HG03039 (cell line): Measurements from ENCODE around the gene C2orf72.
"Not testable (repeated sequence)": the region's sequence is repeated elsewhere in the genome, so short reads cannot be mapped to it uniquely, and the experiment has no call there.

Experiments
- ATAC-seq: cut with Tn5 transposase; IDR thresholded peaks from one replicate; pipeline ENCODE4 v1.9.1; 2021; ENCODE audit warnings: mild to moderate bottlenecking, moderate library complexity; ENCODE audit not compliant: unreplicated experiment

C2orf72 gene

GRCh38 chr2:231037202-231037730, at the start of gene C2orf72:
C2orf72 (plus strand) TSS chr2:231037523; CDS start chr2:231037566, 43 bp downstream.
- no peak for ATAC-seq

- no peak for ATAC-seq
Measured at GRCh38 chr2:230989731-230990130, 47.6 kb upstream of the C2orf72 start.

GRCh38 chr2:230990131-230990898, 47.0 kb upstream of the C2orf72 start:
- ATAC-seq, result no peak

GRCh38 chr2:230990899-230991150, 46.5 kb upstream of the C2orf72 start:
- no peak for ATAC-seq

GRCh38 chr2:230991598-230991997, 45.7 kb upstream of the C2orf72 start:
- ATAC-seq, result no peak

GRCh38 chr2:230995821-230996220, 41.5 kb upstream of the C2orf72 start, which contains the start of gene SPATA3:
SPATA3 (plus strand) TSS chr2:230996121; CDS start chr2:230996234, 113 bp downstream.
- no peak for ATAC-seq

- ATAC-seq, result no peak
Measured at GRCh38 chr2:230996661-230997060, 40.7 kb upstream of the C2orf72 start.

GRCh38 chr2:230998882-230999281, 38.4 kb upstream of the C2orf72 start:
- ATAC-seq, result no peak

GRCh38 chr2:230999477-230999876, 37.8 kb upstream of the C2orf72 start:
- ATAC-seq, result no peak

- no peak for ATAC-seq
Measured at GRCh38 chr2:231000211-231000904, 37.0 kb upstream of the C2orf72 start.

GRCh38 chr2:231001036-231001435, 36.3 kb upstream of the C2orf72 start:
- no peak for ATAC-seq

GRCh38 chr2:231001921-231002320, 35.4 kb upstream of the C2orf72 start:
- no peak for ATAC-seq

GRCh38 chr2:231002641-231003040, 34.7 kb upstream of the C2orf72 start:
- ATAC-seq, result no peak

GRCh38 chr2:231003186-231003585, 34.1 kb upstream of the C2orf72 start:
- ATAC-seq, result no peak

- not testable (repeated sequence) for ATAC-seq
Measured at GRCh38 chr2:231004930-231005329, 32.4 kb upstream of the C2orf72 start.

- ATAC-seq, result no peak
Measured at GRCh38 chr2:231007286-231008098, 29.8 kb upstream of the C2orf72 start.

- no peak for ATAC-seq
Measured at GRCh38 chr2:231008131-231008530, 29.2 kb upstream of the C2orf72 start.

GRCh38 chr2:231009236-231009919, 27.9 kb upstream of the C2orf72 start:
- ATAC-seq, result no peak

GRCh38 chr2:231010201-231010730, 27.1 kb upstream of the C2orf72 start:
- no peak for ATAC-seq

GRCh38 chr2:231011526-231011925, 25.8 kb upstream of the C2orf72 start:
- no peak for ATAC-seq

- no peak for ATAC-seq
Measured at GRCh38 chr2:231012463-231012862, 24.9 kb upstream of the C2orf72 start.
